Fibroblast of gingiva (primary cell): ENCODE results near the gene CAND2.
"Not testable (repeated sequence)": the region's sequence is repeated elsewhere in the genome, so short reads cannot be mapped to it uniquely, and the experiment has no call there.

Source experiments
- DNase-seq: peaks from one replicate; pipeline ENCODE4 v3.0.0-alpha.2; 2011; ENCODE audit warnings: low read depth

CAND2 gene

DNA sequence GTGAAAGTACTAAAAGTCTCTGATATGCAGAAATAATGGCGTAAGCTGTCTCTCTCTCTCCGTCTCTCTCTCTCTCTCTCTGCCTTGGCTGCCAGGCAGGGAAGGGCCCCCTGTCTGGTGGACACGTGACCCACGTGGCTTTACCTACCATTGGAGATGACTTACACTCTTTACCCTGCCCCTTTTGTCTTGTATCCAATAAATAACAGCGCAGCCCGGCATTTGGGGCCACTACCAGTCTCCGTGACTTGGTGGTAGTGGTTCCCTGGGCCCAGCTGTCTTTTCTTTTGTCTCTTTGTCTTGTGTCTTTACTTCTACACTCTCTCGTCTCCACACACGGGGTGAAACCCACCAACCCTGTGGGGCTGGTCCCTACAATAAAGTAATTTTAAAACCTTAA, 25.2 kb upstream of the CAND2 start:
- no peak for DNase-seq

DNA sequence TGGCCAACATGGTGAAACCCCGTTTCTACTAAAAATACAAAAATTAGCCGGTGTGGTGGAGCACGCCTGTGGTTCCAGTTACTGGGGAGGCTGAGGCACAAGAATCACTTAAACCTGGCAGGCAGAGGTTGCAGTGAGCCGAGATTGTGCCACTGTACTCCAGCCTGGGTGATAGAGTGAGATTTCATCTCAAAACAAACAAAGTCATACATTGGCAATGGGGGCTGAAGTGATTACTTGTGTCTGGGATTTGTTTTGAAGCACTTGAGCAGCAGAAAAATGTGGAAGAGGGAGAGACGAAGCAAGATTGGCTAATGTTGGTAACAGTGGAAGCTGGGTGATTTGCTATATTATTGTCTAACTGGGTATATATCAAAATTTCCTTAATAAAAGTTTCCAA, 24.0 kb upstream of the CAND2 start:
- no peak for DNase-seq

DNA sequence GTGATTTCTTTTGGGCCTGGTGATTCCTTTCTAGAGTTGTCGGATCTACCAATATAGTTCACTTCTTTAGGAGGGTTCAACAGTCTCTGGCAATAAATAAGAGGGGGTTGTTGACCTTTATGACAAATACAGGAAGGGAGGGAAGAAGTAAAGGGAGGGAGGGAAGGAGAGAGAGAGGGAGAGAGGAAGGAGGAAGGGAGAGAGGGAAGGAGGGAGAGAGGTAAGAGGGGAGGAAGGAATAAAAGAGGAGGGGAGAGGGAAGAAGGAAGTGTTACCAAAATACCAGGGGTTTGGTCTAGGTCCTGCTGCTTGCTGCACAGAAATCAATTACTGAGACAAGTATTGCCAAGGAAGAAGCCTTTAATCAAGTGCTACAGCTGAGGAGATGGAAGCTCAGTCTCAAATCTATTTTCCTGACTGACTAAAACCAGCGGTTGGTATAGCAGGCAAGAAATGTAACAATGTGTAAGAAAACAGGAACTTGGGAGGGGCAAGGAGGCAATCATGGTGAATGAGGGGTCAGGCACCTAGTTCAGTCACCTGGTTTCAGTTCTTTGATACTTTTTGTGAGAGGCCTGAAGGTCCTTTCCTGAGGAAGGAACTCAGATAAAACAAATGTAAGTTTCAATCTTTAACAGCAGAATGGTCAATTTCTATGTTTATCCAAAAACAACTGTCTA, 23.3 kb upstream of the CAND2 start:
- no peak for DNase-seq

DNA sequence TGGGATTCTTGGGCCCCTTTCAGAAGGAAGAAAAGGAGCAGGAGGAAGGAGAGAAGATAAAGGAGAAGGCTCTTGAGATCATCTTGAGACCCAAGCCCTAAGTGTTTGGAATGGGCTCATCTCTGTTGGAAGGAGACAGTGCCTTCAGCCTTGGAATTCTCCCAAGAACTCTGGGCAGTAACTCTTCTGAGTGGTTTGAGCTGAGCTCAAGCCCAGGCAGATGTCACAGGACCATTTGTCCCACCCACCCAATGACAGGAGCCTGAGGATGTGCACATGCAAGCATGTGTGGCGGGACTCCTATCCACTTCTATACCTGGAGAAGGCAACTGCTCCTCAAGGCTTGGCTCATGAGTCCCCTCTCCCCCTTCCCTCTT, 22.8 kb upstream of the CAND2 start:
- no peak for DNase-seq

DNA sequence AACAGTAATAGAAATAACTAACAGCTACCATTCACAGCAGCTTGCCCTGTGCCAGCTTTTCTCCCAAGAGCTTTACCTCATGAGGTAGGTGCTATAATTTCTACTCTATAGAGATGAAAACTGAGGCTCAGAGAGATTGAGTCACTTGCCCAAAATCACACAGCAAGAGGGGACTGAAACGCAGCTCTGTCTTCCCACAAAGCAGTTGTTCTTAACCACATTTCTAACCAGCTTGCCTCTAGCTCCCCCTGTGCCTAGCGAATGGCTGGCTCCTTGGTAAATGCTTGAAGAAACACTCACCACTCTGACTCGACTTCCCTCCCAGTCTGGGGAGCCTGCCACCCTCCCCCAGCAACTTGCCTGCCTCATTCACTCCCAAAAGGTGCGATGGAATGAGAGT, 21.9 kb upstream of the CAND2 start:
- no peak for DNase-seq

DNA sequence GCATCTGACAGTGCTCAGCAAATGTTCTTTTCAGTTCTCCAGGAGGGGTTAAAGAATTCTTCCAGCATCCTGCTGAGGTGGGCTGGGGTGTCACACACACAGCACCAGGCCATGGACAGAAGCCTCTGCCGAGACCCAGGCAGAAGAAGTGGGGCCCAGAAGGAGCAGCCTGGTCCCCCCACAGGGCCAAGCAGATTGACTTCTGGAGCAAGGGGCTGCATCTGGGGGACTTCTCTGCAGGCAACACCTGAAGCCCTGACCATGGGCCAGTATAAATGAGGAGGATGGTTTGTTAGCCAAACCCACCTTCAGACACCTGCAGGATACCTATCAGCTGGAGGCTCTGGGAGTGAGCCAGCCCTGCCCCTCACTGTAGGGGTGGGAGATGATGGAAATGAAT, 21.3 kb upstream of the CAND2 start:
- no peak for DNase-seq

DNA sequence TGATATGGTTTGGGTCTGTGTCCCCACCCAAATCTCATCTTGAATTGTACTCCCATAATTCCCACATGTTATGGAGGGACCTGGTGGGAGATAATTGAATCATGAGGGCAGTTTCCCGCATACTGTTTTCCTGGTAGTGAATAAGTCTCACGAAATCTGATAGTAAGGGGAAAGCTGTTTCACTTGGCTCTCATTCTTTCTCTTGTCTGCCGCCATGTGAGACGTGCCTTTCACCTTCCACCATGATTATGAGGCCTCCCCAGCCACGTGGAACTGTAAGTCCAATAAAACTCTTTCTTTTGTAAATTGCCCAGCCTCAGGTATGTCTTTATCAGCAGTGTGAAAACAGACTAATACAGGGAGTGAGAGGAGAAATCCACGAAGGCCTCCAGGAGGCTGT, 20.5 kb upstream of the CAND2 start:
- DNase-seq = not testable (repeated sequence)

DNA sequence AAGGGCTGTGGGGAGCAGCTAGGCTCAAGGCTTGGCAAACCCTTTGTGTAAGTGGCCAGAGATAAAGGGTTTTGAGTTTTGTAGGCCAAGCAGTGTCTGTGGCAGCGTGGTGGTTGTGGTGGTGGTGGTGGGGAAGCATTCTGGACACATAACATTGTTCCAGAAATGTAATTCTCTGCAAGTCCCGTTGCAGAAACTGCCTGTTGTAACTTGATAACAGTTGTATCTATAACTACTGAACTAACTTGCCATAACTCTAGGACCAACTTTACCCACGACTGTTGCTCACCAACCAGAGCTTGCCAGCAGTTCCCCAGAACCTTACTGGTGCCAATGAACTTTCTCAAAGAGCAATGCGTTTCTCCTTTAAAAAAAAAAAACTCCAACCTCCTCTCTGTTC, 19.3 kb upstream of the CAND2 start:
- no peak for DNase-seq

DNA sequence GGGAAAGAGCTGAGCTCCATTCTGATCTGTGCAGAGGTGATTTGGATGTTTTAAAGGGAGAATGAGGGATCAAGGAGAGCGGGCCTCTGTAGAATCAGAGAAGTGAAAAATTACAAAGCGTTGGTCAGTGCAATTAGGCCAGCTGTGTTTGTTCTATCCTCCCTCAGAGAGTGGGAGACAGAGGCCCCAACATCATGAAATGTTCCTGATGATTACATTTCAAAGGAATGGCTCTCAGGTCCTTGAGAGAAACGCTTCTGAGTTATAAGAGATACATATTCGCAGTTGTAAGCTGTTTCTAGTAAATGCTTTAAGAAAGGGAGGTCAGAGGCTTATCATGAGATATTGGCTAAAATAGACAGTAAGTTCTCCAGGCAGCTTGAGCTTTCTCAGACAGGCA, 15.7 kb upstream of the CAND2 start:
- DNase-seq = no peak

DNA sequence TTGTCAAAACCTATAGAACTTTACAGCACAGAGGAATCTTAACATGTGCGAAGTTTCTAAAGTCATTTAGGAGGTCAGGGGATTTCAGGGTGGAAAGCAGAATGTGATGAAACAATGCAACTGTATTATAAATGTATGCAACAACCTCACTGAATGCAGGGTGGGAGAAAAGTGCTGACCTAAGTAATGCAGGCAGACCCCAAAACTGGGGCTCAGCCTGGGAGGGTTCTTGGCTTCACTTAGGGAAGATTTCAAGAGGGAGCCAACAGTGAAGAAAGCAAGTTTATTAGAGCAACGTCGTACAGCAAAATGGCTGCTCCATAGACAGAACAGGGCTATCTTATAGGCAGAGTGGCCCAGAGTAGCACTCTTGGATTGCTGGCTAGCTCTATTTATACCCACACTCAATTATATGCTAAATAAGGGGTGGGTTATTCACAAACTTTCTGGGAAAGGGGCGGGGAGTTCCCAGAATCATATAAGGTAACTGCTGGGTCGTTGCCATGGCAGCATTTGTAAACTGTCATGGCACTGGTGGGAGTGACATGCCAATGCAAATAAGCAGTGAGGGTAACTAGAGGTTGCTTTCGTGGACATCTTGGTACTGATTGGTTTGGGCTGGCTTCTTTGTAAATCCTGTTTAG, 14.2 kb upstream of the CAND2 start:
- DNase-seq = no peak

DNA sequence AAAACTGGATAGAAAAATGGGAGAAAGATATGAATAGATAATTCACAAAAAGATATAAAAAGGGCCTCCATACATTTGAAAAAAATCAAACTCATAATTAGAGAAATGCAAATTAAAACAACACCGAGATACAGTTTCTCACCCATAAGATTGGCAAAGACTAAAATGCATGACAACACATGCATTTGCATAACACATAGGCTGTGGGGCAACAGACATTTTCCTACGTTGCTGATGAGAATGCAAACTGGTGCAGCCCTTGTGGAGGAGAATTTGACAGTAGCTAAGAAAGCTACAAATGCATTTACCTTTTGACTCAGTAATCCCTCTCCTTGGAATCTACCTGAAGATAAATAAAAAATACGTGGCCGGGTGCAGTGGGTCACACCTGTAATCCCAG, 11.4 kb upstream of the CAND2 start:
- DNase-seq = no peak

DNA sequence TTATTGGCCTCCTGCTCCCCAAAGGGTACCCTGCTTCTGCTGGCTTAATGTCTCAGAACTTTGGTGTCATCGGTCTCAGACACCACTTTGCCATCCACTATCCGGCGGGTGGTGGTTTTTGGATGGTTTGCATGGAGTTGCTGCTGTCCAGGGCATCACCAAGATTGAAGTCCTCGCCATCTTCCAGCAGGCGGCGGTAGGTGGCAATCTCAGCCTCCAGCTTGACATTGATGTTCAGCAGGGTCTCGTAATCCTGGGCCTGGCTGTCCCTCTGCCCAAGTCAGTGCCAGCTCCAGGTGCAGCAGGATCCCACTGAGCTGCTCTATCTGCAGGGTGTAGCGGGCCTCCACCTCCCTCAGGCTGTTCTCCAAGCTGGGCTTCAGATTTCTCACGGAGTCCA, 9.1 kb upstream of the CAND2 start:
- DNase-seq = peak; percentile 28

DNA sequence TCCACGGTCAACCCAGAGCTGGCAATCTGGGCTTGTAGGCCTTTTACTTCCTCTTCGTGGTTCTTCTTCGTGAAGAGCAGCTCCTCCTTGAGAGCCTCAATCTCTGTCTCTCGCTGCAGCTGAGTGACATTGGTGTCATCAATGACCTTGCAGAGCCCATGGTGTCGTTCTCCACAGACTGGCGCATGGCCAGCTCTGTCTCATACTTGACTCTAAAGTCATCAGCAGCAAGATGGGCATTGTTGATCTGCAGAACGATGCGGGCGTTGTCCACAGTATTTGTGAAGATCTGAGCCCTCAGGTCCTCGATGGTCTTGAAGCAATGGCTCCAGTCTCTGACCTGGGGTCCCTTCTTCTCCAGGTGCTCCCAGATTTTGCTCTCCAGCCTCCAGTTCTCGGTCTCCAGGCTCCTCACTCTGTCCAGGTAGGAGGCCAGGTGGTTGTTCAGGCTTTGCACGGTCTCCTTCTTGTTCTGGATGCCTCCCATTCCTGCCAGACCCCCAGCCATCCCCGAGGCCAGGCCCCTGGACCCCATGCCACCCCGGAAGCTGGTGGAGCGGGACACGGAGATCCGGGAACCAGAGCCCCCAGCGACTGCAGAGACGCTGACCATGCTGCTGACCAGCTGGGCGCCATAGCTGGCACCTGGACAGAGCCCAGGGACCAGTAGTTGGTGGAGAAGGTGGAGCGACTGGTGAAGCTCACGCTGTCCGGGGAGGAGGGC, 8.4 kb upstream of the CAND2 start:
- DNase-seq = not testable (repeated sequence)

DNA sequence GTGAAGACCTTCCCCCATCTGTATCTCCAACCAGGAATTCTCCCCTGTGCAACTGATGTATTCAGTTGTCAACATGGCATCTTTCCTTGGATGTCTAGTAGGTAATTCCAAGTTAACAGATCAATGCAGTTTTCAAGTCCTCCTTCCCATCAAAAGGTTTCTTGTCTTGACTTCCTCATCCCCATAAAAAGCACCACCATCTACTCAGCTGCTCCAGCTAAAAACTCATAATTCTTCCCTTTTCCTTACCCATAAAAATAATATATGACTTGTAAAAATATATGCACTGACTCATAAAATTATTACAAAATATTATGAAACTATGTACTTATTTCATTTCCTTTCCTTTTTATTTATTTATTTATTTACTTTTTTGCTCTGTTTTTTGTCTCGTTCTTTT, 5.0 kb upstream of the CAND2 start:
- no peak for DNase-seq

DNA sequence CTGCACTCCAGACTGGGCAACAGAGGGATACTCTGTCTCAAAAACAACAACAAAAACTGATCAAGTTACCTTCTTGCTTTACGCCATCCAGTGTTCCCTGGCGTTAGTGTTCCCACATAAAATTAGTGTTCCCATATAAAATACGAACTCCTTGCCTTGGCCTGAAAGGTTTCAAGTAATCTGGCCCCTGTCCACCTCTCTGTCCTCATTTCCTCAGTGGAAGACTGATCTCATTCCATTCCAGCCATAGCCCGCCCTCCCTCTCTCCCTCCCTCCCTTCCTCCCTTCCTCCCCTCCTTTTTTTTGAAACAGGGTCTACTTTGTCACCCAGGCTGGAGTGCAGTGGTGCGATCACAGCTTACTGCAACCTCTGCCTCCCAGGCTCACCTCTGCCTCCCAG, 2.8 kb upstream of the CAND2 start:
- DNase-seq = no peak

DNA sequence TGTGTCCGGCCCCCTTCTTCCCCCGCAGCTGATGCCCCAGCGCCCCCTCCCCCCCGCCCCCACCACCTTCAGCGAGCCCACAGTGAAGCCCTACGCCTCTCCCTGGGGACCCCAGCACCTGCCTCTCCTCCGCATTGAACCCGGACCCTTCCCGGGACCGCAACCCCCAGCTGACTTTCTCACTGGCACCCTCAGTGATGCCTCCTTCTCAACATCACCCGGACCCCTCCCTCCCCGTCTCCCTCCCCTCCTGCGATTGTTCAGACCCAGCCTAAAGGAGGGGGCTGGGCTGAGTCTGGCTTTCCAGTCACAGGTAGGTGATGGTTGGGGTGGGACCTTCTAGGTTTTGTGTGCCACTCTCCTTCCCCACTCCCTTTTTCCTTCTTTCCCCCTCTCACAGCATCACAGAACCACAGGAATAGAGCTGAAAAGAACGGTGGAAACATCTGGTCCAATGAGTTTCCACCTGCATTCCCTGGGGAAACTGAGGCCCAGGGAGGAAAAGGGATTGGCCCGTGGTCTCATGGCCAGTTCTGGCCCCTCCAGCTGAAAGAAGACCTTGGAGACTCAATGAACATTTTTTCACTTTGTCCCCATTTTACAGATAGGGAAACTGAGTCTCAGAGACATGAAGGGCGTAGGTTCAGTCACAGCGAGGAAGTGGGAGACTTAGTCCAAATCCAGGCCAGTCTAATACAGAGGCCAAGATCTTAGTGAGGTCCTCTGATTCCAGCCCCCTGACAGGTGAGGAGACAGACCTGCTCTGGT, 828 bp downstream of the CAND2 start:
- DNase-seq = no peak

DNA sequence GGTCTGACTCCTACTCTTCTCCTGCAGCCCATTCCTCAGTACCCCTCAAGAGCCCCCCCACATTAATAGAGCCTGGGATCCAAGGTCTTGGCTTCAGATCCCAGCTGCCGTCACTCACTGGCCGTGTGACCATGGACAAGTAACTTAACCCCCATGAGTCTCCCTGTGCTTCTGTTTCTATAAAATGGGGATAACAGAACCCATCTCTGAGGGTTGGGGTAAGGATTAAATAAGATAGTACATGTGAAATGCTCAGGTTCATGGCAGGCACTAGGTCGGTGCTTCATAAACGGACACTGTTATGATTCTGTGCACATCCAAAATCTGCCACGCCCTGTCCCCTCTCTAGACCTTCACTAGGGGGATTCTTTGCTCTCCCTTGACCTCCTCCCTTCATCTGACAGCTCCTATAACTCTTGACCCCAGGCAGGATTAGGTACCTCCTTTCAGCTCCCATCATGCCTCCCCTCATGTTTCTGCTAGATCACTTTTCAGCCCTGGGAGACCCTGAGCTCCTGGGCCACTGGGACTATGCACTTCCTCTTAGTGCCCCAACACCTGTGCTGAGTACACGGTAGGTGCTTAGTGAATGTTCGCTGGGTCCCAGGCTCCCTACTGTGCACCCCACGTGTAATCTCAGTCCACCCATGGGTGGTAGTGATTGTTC, 1.5 kb downstream of the CAND2 start:
- no peak for DNase-seq

DNA sequence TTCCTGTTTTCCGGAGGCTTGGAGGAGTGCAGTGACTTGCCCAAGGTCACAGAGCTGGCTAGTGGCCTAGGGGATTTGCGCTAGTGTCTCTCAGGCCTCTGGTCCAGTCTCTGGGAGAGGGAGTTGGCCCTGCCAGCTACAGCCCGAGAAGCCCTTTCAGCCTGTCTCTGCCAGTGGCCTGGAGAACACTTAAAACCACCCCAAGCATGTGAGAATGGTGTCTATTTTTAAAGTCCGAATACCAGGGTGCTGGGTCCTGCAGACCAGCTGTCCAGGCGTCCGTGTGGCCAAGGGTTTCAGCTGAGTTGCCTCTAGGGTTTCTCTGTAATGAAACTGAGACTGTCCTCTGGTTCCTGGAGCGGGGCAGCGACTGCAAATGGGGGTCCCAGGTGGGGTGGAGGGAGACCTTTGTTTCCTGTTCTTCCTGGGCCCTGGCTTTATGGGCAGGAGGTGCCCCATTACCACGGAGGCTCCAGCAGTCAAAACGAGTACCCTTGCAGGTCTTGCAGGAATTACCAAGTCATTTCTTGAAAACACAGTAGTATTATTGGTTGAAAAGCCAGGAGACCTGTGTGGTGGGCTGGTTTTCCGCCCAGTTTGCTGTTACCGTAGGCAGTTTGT, 2.2 kb downstream of the CAND2 start:
- DNase-seq = no peak

DNA sequence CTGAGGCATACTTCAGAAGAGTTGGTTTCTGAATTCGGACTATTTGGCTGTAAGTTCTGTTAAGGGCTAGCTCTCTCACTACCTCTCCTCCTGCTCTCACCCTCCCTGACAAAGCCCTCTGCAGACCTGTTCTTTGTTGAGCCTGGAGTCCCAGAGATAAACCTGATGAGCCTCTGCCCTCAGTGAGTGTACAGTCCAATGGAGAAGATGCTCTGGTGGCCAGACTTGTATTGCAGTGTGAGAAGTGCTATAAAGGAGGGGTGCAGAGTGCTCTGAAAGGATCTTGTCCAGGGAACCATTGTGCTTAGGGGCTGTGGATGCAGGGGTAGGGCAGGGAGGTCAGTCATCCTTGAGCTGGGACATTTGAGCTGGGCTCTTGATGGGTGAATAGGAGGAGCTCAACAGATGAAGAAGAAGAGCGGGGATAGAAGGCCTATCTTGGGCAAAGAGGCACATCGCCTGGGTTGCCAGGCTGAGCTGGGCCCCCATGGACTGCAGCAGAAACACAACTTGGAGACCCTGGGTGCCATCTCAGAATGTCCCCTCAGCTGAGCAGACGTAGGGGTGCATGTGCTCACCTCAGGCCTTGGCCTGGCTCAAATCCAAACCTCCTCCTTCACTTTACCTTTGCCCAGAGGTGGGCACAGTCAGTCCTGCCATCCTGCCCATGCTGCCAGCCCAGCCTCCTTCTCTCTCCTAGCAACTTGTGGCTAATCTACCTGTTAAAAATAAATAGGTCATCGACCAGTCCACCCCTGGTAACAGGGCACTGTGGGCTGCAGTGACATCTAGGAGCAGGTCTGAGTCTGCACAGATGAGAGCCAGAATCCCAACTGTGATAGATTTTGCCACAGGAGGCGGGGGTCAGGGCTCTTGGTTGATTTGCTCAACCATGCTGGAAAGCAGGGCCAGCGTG, 3.3 kb downstream of the CAND2 start:
- no peak for DNase-seq

DNA sequence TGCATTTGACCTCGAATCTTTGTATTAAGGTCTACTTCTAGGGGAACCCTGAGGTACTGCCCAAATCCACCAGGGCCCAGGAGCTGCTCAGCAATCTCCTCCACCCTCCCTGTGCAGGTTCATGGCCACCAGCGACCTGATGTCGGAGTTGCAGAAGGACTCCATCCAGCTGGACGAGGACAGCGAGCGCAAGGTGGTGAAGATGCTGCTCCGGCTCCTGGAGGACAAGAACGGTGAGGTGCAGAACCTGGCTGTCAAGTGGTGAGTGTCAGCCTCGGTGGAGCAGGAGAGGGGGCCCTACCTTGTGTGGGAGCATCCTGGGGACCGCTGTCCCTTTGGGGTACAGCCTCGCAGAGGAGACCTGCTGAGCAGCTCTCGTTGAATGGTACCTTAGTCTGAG, 6.9 kb downstream of the CAND2 start:
- DNase-seq = no peak

DNA sequence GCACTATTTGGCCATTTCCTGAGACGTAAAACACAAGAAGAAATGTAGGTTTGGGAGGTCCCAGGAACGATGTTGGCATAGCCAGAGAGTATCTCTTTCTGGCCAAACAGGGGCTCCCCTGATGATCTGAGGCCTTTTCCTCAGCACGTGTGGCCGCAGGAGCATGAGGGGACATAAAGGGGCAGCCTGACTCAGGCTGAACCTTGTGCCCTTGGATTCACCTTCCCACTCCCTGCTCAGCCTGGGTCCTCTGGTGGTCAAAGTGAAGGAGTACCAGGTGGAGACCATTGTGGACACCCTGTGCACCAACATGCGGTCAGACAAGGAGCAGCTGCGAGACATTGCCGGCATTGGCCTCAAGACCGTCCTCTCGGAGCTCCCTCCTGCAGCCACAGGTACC, 10.6 kb downstream of the CAND2 start:
- no peak for DNase-seq
